DMS153 treated with DMSO at 0.1 percent for 48 hours (cell line): Measurements from ENCODE around the gene VTI1A.

Source experiments
- DNase-seq: peaks from one replicate; lab custom pipeline; 2025; ENCODE audit not compliant: unreplicated experiment; lab: John Stamatoyannopoulos, UW

The VTI1A gene

DNA sequence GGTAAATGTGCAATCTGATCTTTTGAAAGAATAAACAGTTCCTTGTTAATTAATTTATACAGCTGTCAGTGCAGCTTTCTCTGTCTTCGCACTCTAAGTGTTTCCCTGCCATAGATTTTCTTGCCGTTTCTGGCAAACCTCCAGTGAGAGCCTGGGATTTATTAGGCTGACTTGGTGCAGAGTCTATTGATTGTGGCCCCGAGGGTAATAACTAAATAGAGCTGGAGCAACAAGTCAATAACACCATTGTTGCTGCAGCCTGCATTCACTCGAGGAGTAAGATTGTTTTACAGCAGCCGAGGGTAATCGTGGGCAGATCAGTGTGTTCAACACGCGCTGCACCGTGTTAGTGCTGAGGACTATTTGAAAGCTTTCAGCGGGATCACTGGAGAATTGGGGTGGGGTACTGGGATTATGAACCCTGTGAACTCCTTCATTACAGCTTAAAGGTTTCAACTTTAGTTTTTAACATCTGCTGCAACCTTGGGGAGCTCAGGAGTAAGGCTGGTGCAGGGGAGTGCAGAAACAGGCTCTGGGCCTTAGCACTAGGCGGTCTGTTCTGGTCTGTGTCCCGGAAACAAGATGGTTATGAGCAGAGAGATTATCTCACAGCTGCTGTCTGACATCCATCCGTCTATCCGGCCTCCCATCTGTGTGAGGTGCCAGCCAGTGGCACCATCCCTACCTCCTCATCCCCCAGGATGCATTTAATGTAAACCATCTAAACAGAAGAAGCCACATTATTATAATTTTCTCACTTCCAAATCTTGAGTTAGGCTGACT lies 329.1 kb downstream of the VTI1A start:
- DNase-seq, result peak; percentile 61

- DNase-seq, result no peak
Measured at GRCh38 chr10:112778579-112778978, 331.6 kb downstream of the VTI1A start.

GRCh38 chr10:112779025-112779770 lies 332.2 kb downstream of the VTI1A start:
- no peak for DNase-seq

- no peak for DNase-seq
Measured at GRCh38 chr10:112782200-112782907, 335.3 kb downstream of the VTI1A start.

DNA sequence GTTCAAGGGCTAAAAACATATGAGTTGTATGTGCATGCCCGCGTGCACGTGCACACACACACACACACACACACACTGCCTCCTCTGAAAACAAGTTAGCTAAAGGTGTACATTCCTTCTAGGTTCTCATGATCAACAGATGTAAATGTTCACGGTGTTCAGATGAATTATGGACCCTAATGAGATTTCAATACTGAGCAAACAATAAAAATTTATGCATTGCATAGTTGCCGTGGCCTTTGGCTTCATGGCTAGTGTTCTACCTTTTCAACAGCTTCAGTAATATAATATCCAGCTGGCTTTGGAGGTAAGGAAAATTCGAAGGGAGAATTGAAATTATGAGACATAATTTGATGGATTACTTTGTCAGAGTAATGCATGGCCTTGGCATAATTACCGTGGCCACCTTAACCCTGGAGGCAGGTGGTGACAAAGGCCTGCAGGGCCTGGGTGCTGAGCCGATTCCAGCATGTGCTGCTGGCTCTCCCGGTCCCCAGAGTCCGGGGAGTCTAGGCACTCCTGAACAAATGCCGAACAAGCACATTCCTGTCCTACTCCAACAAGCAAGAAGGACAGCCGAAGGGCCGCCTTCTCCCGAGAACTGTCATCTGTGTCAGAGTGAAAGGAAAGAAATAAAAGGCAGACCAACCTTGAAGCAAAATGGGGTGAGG lies 336.5 kb downstream of the VTI1A start:
- no peak for DNase-seq

GRCh38 chr10:112784022-112784461 lies 337.0 kb downstream of the VTI1A start:
- DNase-seq, result no peak

GRCh38 chr10:112785089-112785488 lies 338.1 kb downstream of the VTI1A start:
- DNase-seq, result no peak

DNA sequence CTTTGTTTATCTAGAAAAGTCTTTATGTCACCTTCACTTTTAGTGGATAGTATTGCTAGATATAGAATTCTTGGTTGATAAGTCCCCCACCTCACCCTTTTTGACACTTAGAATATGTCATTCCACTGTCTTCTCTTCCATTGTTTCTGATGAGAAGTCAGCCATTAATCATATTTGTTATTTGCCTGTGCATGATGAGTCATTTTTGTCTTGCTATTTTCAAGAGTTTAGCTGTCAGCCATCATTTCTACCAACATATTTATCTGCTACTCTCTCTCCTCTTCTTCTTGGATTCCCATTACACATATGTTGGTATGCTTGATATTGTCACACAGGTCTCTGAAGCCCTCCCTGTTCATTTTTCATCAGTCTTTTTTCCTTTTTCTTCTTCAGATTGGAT lies 342.2 kb downstream of the VTI1A start:
- DNase-seq, result no peak

DNA sequence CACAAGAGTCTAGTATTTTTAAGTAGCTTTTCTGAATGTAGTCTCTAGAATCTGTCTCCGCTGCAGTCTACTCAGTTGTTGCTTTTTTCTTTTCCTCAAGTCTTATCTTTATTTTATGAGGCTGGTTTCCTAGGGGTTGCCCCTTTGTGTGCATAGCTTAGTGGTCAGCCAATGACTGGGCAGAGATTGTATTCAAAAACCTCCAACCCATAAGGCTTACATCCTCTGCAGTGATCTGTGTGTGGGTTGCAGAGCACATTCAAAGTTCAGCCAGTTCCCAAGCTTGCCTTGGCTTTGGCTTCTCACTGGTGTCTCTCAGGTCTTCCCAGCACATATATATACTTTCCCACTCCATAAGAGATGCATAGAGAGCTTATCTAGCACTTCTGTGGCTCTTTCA lies 343.0 kb downstream of the VTI1A start:
- DNase-seq, result no peak

- no peak for DNase-seq
Measured at GRCh38 chr10:112790921-112791320, 343.9 kb downstream of the VTI1A start.

GRCh38 chr10:112791447-112791846 lies 344.4 kb downstream of the VTI1A start:
- no peak for DNase-seq

DNA sequence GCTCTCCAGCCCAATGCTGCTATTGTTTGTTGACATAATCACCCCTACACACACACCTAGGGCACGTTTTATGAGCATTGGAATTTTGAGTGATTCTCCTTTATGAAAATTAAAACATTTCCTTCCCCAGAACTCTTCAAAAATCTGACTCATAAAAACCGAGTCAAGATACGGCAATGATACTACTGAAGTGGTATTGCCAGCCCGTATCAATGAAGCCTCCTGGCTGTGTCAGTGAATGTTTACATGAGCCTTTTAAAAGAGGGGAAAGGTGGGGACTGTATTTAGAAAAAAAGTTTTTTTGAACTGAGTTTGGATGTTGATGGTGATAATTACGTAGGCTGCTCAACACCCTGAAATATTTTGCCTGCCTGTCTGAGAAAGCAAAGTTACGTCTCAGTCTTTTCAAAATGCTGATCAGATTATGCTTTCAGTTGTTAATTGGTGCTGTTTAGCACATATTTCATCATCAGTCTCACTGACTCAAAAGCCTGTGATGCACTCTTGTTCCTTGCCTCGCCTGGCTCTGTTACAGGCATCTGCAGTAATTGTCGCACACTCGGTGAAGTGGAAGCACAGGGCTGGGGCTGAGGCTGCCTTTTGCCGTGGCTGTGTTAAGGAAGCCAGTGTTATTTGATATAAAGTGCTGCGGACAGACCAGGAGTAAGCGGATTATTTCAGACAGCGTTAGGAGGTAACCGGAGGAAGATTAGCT lies 345.6 kb downstream of the VTI1A start:
- peak; percentile 17 for DNase-seq

DNA sequence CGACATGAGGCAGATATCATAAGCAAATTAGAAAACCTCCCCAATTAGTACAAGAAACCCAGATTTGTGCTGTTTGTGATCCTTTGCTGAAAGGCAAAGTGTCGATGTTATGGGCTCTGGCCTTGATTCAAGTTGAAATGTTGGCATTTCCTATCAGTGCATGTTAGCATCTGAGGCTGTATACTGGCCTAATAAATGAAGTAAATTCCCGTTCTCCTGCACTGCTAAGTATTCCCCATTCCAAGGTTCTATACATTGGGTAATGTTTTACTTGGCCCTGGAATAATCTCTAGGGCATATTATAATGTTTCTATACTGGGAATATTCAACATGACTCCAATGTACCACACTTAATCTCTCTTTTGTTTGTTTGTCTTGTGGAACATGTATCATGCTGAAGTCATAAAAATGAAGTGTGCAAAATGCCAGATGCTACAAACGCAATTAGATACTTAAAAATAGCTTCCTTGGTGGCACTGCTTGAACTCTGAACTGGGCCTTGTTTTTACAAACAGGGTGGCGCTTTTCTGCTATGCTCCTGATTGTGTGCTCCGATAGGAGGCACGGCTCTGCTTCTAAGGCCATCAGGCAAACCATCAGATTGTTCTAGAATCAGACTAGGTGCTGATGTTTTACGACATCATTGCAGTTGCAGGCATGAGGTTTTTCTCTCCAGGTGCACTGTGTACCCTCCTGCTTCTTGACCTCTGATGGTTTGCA lies 346.3 kb downstream of the VTI1A start:
- no peak for DNase-seq

- no peak for DNase-seq
Measured at GRCh38 chr10:112794201-112794600, 347.2 kb downstream of the VTI1A start.

DNA sequence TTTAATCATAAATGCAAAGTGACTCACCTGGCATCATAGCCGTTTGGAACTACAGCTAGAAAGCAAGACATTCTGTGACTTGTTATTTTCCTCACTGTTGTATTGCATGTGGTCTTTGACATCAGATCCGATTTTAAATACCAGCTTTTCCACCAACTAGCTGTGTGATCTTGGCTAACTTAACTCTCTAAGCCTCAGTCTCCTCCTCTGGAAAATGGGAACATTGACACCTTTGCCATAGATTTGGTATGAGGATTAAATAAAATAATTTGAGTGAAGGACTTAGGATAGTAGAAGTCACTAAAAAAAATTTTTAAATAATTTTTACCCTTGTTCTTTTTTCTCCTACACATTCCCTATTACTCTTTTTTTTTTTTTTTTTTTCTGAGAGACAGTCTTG lies 348.1 kb downstream of the VTI1A start:
- DNase-seq, result no peak

- DNase-seq, result no peak
Measured at GRCh38 chr10:112797197-112797596, 350.2 kb downstream of the VTI1A start.

DNA sequence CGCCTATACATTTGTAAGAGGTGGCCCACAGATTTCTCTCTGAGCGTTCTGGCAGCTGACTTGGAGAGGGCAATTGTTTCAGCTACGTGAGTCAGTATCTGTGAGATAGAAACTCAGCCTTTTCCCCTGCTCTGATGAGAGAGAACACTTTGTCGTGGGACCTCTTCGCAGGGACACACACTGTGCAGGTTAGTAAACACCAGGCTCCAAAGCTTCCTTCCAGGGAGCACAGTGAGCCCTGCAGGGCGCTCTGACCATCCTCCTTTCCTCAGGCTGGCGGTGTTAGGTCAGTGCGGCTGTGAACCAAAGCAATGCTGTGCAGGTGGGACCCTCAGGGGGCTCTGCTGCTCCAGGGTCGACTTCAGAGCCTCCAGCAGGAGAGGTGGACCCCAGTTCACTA lies 350.8 kb downstream of the VTI1A start:
- no peak for DNase-seq

- no peak for DNase-seq
Measured at GRCh38 chr10:112799038-112799437, 352.0 kb downstream of the VTI1A start.

DNA sequence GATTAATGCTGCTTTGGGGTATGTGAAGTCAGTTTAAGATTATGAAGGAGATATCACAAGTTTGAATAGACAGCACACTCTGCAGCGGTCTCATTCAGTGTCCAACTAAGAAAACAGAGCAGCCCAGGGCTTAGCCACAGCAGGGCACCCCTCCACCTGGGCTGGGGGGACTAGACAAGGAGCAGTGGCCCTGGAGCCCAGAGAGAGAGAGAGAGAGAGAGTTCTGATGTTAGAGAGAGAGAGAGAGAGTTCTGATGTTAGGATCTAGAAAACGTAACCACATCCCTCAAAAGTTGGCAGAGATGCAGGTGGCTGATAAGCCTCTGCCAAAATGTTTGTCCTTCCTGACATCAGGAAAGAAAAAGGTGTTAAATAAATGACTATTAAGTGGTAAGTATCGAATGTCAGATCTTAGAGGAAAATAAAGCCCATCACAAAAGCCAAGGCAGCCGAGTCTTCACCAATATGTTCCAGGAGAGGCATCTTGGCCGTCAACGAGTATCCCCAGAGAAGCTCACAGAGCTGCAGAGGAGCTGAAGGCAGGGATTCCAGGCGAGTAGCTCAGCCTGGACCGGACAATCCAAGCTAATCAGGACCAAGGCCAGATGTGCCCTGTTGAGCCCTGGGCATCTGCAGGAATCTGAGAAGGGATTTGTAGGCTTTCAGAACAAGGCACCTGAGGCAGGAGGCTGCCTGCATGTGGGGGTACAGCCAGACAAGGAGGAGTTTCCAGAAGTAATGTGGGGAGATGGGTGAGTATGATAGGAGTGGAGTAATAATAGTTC lies 352.9 kb downstream of the VTI1A start:
- DNase-seq, result no peak
